Forelimb muscle (tissue), 1 donor: Measurements from ENCODE around the gene NMU. TPM values are rescaled to one million over a fixed set of nuclear protein-coding genes. Genes with fewer than 3 reads are reported as not detected.
"Not testable (repeated sequence)": the region's sequence is repeated elsewhere in the genome, so short reads cannot be mapped to it uniquely, and the experiment has no call there.

Source experiments
- DNase-seq: peaks from one replicate; pipeline ENCODE4 v3.0.0-alpha.2; 2013; ENCODE audit warnings: low read depth
- polyA plus RNA-seq: library from polyadenylated mRNA; unstranded; fragments of 120-200 nt; gene quantifications from one replicate; pipeline ENCODE4 v1.2.1, GENCODE V29; 2013; ENCODE audit not compliant: insufficient read length

The NMU gene
- polyA plus RNA-seq, 1 donor: 1.7 TPM

- no peak for DNase-seq
These were observed 76.0 kb downstream of the NMU start for GRCh38 chr4:55560096-55560495.

DNA sequence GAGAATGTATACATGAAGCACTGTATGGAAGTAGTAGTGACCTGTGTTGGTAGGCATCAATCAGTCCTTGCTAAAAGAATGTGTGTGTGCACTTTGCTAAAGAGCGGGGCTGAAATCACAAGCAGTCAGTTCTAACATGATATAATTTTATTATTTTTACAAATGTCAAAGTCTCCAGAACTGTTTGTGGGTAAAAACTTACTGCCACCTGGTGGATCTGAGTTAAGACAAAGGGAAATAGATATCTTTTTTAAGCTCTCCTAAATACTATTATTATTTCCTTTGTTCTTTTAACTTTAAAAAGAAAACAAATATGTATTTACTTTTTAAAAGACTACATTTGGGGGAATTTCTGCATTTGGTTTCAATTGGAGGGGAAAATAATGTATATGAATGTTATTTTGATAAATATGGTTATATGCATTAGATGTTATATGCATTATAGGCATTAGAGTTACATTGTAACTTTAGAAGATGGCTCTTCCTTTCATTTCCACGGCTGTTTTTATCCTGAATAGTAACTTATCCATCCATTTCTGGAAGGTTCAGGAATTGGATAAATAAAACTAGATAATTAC, 81.6 kb downstream of the NMU start:
- DNase-seq: no peak

DNA sequence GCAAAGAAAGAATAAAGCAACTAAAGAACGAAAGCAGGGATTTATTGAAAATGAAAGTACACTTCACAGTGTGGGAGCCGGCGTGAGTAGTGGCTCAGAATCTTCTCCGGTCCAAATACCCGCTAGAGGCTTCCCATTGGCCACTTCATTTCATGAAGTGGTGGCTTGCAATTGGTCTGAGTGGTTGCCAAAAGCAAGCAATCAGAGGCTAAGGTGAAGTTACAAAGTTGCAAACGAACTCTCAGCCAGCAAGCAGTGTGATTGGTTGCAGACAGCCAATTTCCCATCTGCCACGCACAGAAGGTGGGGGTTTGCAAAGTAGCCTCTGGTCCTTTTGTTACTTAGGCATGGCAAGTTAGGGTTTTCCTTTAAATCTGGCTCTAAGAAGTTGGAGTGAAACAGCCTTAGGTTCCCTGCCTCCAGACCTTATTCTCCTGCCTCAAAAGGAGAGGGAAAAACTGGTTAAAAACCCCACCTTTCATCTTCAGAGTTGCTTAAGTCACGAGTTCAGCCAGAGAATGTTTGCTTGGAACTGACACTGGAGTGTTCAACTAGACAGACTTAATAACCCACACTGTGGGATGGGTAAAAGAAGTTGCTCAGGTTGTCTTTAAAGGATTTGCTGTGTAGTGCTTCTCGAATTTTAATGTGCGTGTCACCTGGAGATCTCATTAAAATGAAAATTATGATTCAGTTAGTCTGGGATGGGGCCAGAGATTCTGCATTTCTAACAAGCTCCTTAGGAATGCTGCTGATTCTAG, 82.5 kb downstream of the NMU start:
- DNase-seq: no peak

DNA sequence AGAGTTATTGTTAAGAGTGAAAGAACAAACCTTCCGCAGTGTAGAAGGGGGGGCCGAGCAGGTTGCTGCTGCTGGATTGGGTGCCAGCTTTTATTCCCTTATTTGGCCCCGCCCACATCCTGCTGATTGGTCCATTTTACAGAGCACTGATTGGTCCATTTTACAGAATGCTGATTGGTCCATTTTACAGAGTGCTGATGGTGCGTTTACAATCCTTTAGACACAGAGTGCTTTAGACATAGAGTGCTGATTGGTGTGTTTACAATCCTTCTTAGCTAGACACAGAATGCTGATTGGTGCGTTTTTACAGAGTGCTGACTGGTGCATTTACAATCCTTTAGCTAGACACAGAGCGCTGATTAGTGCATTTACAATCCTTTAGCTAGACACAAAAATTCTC, 84.1 kb downstream of the NMU start:
- not testable (repeated sequence) for DNase-seq

- DNase-seq: no peak
These were observed 86.2 kb downstream of the NMU start for GRCh38 chr4:55549888-55550287.

- no peak for DNase-seq
These were observed 88.2 kb downstream of the NMU start for GRCh38 chr4:55547918-55548317.

DNA sequence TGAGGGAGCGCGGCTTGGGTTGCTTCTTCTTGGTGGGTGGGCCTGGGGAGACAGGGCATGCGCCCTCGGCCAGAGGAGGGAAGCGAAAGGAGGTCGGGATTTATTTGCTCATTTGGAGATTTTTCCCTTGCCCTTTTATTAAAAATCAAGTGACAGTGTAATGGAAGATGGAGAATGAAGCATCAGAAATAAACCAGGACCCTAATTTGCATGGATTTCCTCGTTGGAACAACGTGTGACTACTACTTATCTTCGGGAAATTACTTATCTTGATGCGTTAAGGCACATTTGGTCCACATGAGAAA, 88.7 kb downstream of the NMU start:
- no peak for DNase-seq

DNA sequence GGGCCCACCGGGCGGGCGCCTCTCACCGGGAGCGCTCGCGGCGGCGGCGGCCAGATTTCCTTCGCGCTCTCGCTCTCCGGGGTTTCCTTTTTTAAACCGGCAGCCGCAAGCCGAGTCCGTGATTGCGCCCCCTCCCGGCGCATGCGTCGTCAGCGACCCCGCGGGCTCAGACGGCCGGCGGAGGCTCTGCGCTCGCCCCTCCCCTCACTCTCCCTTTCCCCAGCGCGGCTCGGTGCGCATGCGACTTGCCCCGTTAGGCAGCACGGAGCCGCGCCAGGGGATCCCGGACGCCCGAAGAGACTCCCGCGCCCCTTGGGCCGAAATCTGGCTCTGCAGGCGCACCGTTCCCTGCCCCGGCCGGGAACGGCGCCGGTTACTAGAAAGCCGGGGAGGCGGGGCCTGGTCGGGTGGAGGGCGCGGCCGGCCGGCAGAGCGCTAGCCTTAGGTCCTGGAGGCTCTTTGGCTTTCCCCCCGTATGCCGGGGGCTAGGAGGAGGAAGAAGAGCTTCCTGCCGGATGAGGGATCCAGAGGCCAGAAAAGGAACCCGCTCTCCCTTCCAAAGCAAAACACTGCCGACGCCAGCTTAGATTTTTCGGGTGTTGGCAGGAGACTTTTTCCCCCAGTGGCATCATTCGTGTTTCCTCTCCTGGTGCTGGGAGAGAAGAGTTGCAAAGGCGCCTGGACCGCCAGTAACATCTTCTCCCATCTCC, 89.2 kb downstream of the NMU start, which contains the start of gene CLOCK:
Gene CLOCK, minus strand, starts transcription at position 154 of the 710 bp plus-strand sequence. CDS start 64,124 bp downstream, outside the sequence.
- DNase-seq: no peak

DNA sequence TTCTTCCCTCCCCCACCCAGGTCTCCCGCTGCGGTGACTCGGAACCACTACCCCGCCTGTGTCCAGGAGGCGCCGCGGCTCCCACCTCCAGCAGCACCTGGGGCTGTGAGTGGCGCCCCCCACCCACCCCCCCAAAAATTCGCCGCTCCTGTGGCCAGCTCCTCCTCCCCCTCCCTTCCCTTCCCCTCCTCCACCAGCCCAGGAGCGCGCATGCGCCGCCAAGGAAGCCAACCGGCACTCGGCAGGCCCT, 89.7 kb downstream of the NMU start:
- peak; percentile 51 for DNase-seq

DNA sequence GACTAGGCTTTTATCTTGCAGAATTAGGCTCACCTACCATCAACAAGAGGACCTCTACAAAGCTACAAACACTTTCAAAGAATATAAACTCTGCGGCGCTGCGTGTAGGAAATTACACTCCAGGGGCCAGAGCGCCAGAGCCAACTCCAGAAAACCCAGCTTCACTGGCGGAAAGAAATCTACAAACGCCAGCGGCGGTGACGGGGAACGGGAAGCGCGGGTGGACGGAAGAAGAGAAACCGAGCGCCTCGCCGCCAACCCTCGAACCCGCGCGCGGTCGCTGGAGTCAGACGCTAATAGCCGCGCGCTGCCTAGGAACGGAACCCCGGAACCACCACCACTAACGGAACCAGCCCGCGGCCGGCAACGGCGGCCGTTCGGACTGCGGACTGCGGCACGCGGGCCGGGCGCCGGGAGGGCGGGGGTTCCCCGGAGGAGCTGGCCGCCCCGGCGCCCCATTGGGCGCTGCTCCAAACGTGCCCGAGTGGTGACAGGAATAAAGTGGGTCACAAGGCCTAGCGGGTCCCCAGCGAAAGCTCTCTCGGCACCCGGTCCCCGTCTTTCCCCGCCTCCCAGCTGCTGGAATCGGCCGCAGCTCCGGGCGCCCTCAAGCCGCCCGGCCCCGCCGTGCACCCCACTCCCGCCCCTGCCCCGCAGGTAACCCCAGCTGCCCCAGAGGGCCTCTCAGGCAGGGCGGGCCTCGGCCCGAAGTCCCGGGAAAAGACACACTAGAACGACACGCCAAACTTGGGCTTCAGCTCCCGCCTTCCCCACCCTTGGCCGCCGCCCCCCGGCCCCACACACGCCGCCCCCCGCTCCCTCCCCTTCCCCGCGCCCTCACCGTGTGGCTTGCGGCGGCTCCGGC, 90.2 kb downstream of the NMU start:
- no peak for DNase-seq

Other genes starting within 250 kb of the NMU start
- 40.0 TPM for gene TMEM165, start 240.3 kb downstream of the NMU start, polyA plus RNA-seq
- gene CLOCK, start 89.4 kb downstream of the NMU start, polyA plus RNA-seq: 17.6 TPM
- not detected for gene PDCL2, start 44.1 kb downstream of the NMU start, polyA plus RNA-seq
- not detected for gene EXOC1L, start 183.5 kb upstream of the NMU start, polyA plus RNA-seq
- gene EXOC1, start 217.3 kb upstream of the NMU start, polyA plus RNA-seq: 27.5 TPM